Spleen (tissue), 11 donors: ENCODE measurements around the gene DTNB. TPM values are rescaled to one million over a fixed set of nuclear protein-coding genes. Genes with fewer than 3 reads are reported as not detected.
"Not testable (repeated sequence)": the region's sequence is repeated elsewhere in the genome, so short reads cannot be mapped to it uniquely, and the experiment has no call there.

Source experiments
- DNase-seq: peaks from one replicate; pipeline ENCODE4 v3.0.0-alpha.2; 2020
- H3K27ac ChIP-seq, 8 donors: fragments of 200-600 bp; sonication (generic) in 7 of 8; 1 replicate in 4 of 8; 2 replicates in 4 of 8; pipeline versions ENCODE4 v1.5.0 to v1.8.0; 2016 to 2021; ENCODE audit warnings: inconsistent platforms in 4 of 8, mild to moderate bottlenecking in 4 of 8, moderate library complexity in 1 of 8
- H3K27me3 ChIP-seq, 7 donors: fragments of 200-600 bp; sonication (generic) in 6 of 7; replicated peaks in 1 of 7; 1 replicate in 4 of 7; 2 replicates in 3 of 7; pipeline versions ENCODE4 v1.5.0 to v1.8.0; 2016 to 2021; ENCODE audit warnings: inconsistent platforms in 3 of 7, mild to moderate bottlenecking in 1 of 7
- H3K36me3 ChIP-seq, 6 donors: fragments of 200-600 bp; sonication (generic) in 5 of 6; 1 replicate in 4 of 6; 2 replicates in 2 of 6; pipeline versions ENCODE4 v1.5.0 to v1.8.0; 2016 to 2021; ENCODE audit warnings: inconsistent platforms in 2 of 6
- H3K4me1 ChIP-seq, 6 donors: fragments of 200-600 bp; sonication (generic) in 5 of 6; 1 replicate in 3 of 6; 2 replicates in 3 of 6; pipeline versions ENCODE4 v1.5.0 to v1.8.0; 2016 to 2021; ENCODE audit warnings: inconsistent platforms in 3 of 6
- H3K4me3 ChIP-seq, 8 donors: fragments of 200-600 bp; sonication (generic) in 7 of 8; 1 replicate in 4 of 8; 2 replicates in 4 of 8; pipeline versions ENCODE4 v1.5.0 to v1.8.0; 2016 to 2021; ENCODE audit warnings: inconsistent platforms in 4 of 8, mild to moderate bottlenecking in 4 of 8, moderate library complexity in 2 of 8
- H3K9me3 ChIP-seq, 8 donors: fragments of 200-600 bp; sonication (generic) in 7 of 8; 1 replicate in 4 of 8; 2 replicates in 4 of 8; pipeline versions ENCODE4 v1.5.0 to v1.8.0; 2016 to 2021; ENCODE audit warnings: inconsistent platforms in 4 of 8
- POLR2A ChIP-seq, 3 donors: fragments of 450-650 bp; IDR thresholded peaks; one replicate each; pipeline ENCODE4 v1.5.1; 2017; ENCODE audit warnings: antibody characterized with exemption in 3 of 3, mild to moderate bottlenecking in 1 of 3
- POLR2AphosphoS5 ChIP-seq, 3 donors: sonication (generic); formaldehyde crosslinking; IDR thresholded peaks; one replicate each; pipeline ENCODE4 v1.5.1; 2017; ENCODE audit warnings: antibody characterized with exemption in 3 of 3
- WGBS, 5 donors: extraction: QIAGEN DNeasy Blood & Tissue Kit in 3 of 5; methylation state at CpG; one replicate each; pipeline versions ENCODE4 v1.1.5 to v1.1.7; 2013 to 2018; 5-methylcytosine and 5-hydroxymethylcytosine counted together
- intact Hi-C: fragments of 100-400 bp; cut with DNase I; formaldehyde crosslinking; loops from one replicate; pipeline ENCODE4 v1.15.0; 2023; ENCODE audit warnings: low total_unique reads
- polyA plus RNA-seq, 3 donors: library from polyadenylated mRNA; stranded (reverse); fragments of 200-250 nt; gene quantifications; one replicate each; pipeline ENCODE4 v1.2.1, GENCODE V29; 2013
- total RNA-seq, 7 donors: library from RNA; depleted of rRNA in 3 of 7; stranded (reverse); fragments of >200 nt in 3 of 7; fragmentation: NEBNext Ultra II Directional in 4 of 7; extraction: Animal tissue kit (Norgen Biotek cat#: 25700) in 4 of 7; gene quantifications; one replicate each; pipeline versions ENCODE4 v1.1.0 to v1.2.1, GENCODE V29; 2016 to 2021
- TF ChIP-seq, protein P1 (sequence below), 11 experiments: fragments of 200-600 bp in 7 of 11; fragments of 450-650 bp in 4 of 11; sonication (generic) in 4 of 11; IDR thresholded peaks in 8 of 11; conservative IDR thresholded peaks in 3 of 11; 1 replicate in 7 of 11; 2 replicates in 4 of 11; pipeline versions ENCODE4 v1.4.0 to v1.8.0; 2016 to 2021; ENCODE audit warnings: antibody characterized with exemption in 11 of 11, inconsistent platforms in 4 of 11, mild to moderate bottlenecking in 1 of 11
- donor health status: healthy with polysubstance abuse.
- donor health status: DM: no; HTN: no; CAD: no; lungs with moderate emphysema.
- donor health status: DM: no; HTN: no; CAD: no.
- donor health status: Bipolar disorder and iron deficiency.
- donor health status: healthy.
- donor health status: DM: no; HTN: no; CAD: no.
- donor health status: DM: yes; HTN: yes; CAD: no.

The DTNB gene
- total and polyA plus RNA-seq, 10 donors, result 4.5 to 28.9 (median 20.4) TPM

DNA sequence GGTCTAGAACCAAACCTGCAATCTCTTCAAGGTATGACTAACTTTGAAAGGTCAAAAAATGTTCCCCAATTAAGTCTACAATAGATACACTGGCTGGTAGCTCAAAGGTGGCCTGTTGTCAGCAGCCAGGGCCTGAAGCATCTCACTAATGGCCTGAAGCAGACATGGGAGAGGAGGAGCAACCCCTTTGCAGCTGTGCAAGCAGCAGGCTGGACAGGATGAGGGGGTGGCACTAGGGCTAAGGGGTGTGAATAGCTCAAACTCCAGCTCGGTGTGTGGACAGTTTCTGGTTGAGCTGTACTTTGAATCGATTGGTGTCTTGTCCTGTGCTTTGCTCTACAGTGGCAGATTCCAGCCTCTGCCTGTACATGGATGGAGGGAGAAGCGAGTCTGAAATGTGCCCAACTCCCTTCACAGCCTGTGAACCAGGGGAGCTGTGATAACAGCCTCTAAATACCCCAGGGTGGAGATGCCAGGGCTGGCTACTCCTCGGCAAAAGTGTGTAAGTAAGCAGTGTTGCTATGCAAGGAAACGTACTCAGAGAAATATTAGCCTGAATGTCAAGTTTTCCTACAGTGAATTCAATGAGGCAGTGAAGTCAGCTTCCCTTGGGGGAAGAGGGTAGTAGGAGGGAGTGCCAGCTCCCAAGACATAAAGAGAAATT is 34.7 kb upstream of the DTNB start:
- WGBS, 5 donors, result 75 to 78% (median 76%) methylated on average over 5 of the region's 5 CpGs
- Histone ChIP-seq H3K36me3 (no peaks in the 10 kb centered on the region), H3K27me3 (peaks cover 0 to 8% (median 0%) of the 10 kb centered on the region in 7 donors), H3K27ac (no peak overlapping the region), H3K9me3 (no peaks in the 10 kb centered on the region), H3K4me1 (peaks cover 0 to 15% (median 13%) of the 10 kb centered on the region in 6 donors), H3K4me3 (no peak overlapping the region)
- intact Hi-C loops, result no loop called here
- TF ChIP-seq, protein P1, sequence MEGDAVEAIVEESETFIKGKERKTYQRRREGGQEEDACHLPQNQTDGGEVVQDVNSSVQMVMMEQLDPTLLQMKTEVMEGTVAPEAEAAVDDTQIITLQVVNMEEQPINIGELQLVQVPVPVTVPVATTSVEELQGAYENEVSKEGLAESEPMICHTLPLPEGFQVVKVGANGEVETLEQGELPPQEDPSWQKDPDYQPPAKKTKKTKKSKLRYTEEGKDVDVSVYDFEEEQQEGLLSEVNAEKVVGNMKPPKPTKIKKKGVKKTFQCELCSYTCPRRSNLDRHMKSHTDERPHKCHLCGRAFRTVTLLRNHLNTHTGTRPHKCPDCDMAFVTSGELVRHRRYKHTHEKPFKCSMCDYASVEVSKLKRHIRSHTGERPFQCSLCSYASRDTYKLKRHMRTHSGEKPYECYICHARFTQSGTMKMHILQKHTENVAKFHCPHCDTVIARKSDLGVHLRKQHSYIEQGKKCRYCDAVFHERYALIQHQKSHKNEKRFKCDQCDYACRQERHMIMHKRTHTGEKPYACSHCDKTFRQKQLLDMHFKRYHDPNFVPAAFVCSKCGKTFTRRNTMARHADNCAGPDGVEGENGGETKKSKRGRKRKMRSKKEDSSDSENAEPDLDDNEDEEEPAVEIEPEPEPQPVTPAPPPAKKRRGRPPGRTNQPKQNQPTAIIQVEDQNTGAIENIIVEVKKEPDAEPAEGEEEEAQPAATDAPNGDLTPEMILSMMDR (IDR thresholded peaks at IDR 0.05 in 8 of 11, conservative IDR thresholded peaks at IDR 0.05 in 3 of 11), result no peak
- TF ChIP-seq POLR2A (IDR thresholded peaks at IDR 0.05), result no peak
- TF ChIP-seq POLR2AphosphoS5 (IDR thresholded peaks at IDR 0.05), result no peak
- DNase-seq, result peak; percentile 27

DNA sequence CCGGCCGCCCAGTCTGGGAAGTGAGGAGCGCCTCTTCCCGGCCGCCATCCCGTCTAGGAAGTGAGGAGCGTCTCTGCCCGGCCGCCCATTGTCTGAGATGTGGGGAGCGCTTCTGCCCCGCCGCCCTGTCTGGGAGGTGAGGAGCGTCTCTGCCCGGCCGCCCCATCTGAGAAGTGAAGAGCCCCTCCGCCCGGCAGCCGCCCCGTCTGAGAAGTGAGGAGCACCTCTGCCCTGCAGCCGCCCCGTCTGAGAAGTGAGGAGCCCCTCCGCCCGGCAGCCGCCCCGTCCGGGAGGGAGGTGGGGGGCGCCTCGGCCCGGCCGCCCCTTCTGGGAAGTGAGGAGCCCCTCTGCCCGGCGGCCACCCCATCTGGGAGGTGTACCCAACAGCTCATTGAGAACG is 32.2 kb upstream of the DTNB start:
- H3K4me3 ChIP-seq, H3K9me3 ChIP-seq, H3K27ac ChIP-seq, intact Hi-C loops, H3K36me3 ChIP-seq, H3K4me1 ChIP-seq, H3K27me3 ChIP-seq: not testable (repeated sequence)
- 90 to 96% (median 94%) methylated on average over 15 to 33 of the region's 33 CpGs for WGBS, 5 donors
- DNase-seq, result peak; percentile 20

DNA sequence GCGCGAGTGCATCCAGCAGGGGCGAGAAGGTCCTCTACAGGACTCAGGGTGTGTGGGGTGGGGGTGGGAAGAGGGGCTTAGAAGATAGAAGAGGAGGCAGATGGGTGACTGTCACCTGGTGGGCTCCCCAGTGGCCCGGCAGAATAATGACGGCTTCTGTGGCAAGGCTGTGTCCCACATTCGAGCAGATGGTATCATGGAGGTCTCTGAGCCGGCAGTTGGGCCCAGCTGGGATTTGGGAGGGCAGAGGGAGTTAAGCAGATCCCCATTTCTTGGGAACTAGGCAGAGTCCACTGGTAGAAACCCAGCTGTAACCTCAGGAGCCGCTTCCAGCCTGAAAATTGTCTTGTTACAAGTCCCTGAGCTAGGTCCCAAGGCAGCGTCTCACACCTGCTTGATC is 28.4 kb upstream of the DTNB start:
- intact Hi-C loops, result no loop called here
- no peaks in the 10 kb centered on the region for H3K9me3 ChIP-seq
- 88 to 95% (median 90%) methylated on average over 9 of the region's 9 CpGs for WGBS, 5 donors

DNA sequence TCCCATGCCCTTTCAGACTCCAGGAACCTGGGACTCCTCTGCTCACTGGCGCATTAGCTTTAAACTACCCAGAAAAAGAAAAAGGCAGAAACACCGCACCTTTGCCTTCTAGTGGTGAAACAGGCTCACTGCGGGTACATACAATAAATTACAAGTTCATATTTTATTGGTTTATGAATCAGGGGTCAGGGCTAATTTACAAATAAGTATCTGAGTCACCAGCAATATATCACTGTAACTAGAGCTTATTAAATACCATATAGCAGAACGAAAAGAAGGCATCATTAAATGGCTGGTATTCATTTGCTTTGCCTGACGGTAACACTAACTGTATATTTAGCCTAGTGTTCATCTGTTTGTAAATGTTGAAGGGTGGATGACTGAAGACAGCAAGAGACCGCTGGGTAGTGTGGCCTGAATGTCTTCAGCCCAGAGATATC is 26.9 kb upstream of the DTNB start:
- TF ChIP-seq, protein P1 (IDR thresholded peaks at IDR 0.05 in 8 of 11, conservative IDR thresholded peaks at IDR 0.05 in 3 of 11), result peak; percentile 1 to 66 (median 60)
- no peak for TF ChIP-seq POLR2AphosphoS5 (IDR thresholded peaks at IDR 0.05)
- no peak for TF ChIP-seq POLR2A (IDR thresholded peaks at IDR 0.05)
- H3K27ac ChIP-seq, result no peak overlapping the region
- 27 to 44% (median 41%) methylated on average over 6 of the region's 6 CpGs for WGBS, 5 donors
- peaks cover 0 to 11% (median 2%) of the 10 kb centered on the region in 6 donors for H3K4me1 ChIP-seq
- H3K36me3 ChIP-seq, result no peaks in the 10 kb centered on the region
- intact Hi-C loops, result no loop called here
- no peak for DNase-seq
- H3K9me3 ChIP-seq, result no peaks in the 10 kb centered on the region
- H3K4me3 ChIP-seq, result no peak overlapping the region
- H3K27me3 ChIP-seq, result no peaks in the 10 kb centered on the region

More for the DNA sequence above, 28.4 kb upstream of the DTNB start:
- Histone ChIP-seq H3K27ac (no peak overlapping the region), H3K4me1 (peaks cover 0 to 11% (median 2%) of the 10 kb centered on the region in 6 donors), H3K27me3 (no peaks in the 10 kb centered on the region), H3K4me3 (no peak overlapping the region), H3K36me3 (no peaks in the 10 kb centered on the region)
- no peak for DNase-seq
- TF ChIP-seq POLR2AphosphoS5 (IDR thresholded peaks at IDR 0.05) (no peak), POLR2A (IDR thresholded peaks at IDR 0.05) (no peak)
- TF ChIP-seq, protein P1 (IDR thresholded peaks at IDR 0.05 in 8 of 11, conservative IDR thresholded peaks at IDR 0.05 in 3 of 11), result no peak
